HL-60 (cell line): ENCODE data around the gene CRISP1.

Experiments
- DNase-seq, 2 experiments: peaks; one replicate each; pipeline ENCODE4 v3.0.0-alpha.2; 2010 to 2020; ENCODE audit warnings: low read depth in 1 of 2, low spot score in 1 of 2
- H3K27ac ChIP-seq: fragments of 250-450 bp; sonication (Bioruptor Pico); replicated peaks from 2 replicates; pipeline ENCODE4 v1.5.1; 2020; ENCODE audit warnings: mild to moderate bottlenecking, moderate library complexity
- H3K27me3 ChIP-seq: fragments of 250-450 bp; sonication (Bioruptor Pico); 2 replicates; pipeline ENCODE4 v1.5.1; 2021; ENCODE audit warnings: mild to moderate bottlenecking, moderate library complexity; ENCODE audit not compliant: insufficient read depth, poor library complexity, severe bottlenecking
- H3K4me3 ChIP-seq: replicated peaks from 2 replicates; pipeline ENCODE4 v1.5.1; 2011; ENCODE audit warnings: mild to moderate bottlenecking, control low read depth, low read length; ENCODE audit not compliant: insufficient read depth
- GABPA ChIP-seq: IDR thresholded peaks from 2 replicates; pipeline ENCODE4 v1.6.1; 2012; ENCODE audit warnings: low read depth
- POLR2AphosphoS5 ChIP-seq: IDR thresholded peaks from 2 replicates; pipeline ENCODE4 v1.6.1; 2012; ENCODE audit warnings: low read depth
- REST ChIP-seq: IDR thresholded peaks from 2 replicates; pipeline ENCODE4 v1.6.1; 2012; ENCODE audit warnings: low read depth; ENCODE audit not compliant: insufficient replicate concordance
- SPI1 ChIP-seq: IDR thresholded peaks from 2 replicates; pipeline ENCODE4 v1.6.1; 2012; ENCODE audit warnings: low read depth, mild to moderate bottlenecking, borderline replicate concordance
- TF ChIP-seq, protein P1 (sequence below): IDR thresholded peaks from one replicate; pipeline ENCODE4 v1.5.1; 2011; ENCODE audit warnings: low read length, control low read depth, inconsistent platforms; ENCODE audit not compliant: insufficient read depth

The CRISP1 gene

GRCh38 chr6:49847014-49847413 is 19.3 kb downstream of the CRISP1 start:
- TF ChIP-seq GABPA = no peak
- TF ChIP-seq POLR2AphosphoS5 = no peak
- no peak for TF ChIP-seq SPI1
- no peak for TF ChIP-seq REST
- TF ChIP-seq, protein P1, sequence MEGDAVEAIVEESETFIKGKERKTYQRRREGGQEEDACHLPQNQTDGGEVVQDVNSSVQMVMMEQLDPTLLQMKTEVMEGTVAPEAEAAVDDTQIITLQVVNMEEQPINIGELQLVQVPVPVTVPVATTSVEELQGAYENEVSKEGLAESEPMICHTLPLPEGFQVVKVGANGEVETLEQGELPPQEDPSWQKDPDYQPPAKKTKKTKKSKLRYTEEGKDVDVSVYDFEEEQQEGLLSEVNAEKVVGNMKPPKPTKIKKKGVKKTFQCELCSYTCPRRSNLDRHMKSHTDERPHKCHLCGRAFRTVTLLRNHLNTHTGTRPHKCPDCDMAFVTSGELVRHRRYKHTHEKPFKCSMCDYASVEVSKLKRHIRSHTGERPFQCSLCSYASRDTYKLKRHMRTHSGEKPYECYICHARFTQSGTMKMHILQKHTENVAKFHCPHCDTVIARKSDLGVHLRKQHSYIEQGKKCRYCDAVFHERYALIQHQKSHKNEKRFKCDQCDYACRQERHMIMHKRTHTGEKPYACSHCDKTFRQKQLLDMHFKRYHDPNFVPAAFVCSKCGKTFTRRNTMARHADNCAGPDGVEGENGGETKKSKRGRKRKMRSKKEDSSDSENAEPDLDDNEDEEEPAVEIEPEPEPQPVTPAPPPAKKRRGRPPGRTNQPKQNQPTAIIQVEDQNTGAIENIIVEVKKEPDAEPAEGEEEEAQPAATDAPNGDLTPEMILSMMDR = no peak
- no peak overlapping the region for H3K27ac ChIP-seq
- H3K4me3 ChIP-seq = no peak overlapping the region
- DNase-seq = no peak
- H3K27me3 ChIP-seq = no peaks in the 10 kb centered on the region

GRCh38 chr6:49841424-49841823 is 24.9 kb downstream of the CRISP1 start:
- Histone ChIP-seq H3K4me3 (no peak overlapping the region), H3K27ac (no peak overlapping the region), H3K27me3 (no peaks in the 10 kb centered on the region)
- TF ChIP-seq, protein P1 = no peak
- no peak for TF ChIP-seq REST
- TF ChIP-seq POLR2AphosphoS5 = no peak
- no peak for TF ChIP-seq SPI1
- no peak for TF ChIP-seq GABPA
- DNase-seq = no peak

- no peak for TF ChIP-seq GABPA
- TF ChIP-seq, protein P1 = no peak
- no peak for TF ChIP-seq REST
- TF ChIP-seq SPI1 = no peak
- no peak for TF ChIP-seq POLR2AphosphoS5
- H3K27ac ChIP-seq = no peak overlapping the region
- no peaks in the 10 kb centered on the region for H3K27me3 ChIP-seq
- H3K4me3 ChIP-seq = no peak overlapping the region
- no peak for DNase-seq
Measured at GRCh38 chr6:49839957-49840356, 26.4 kb downstream of the CRISP1 start.
